ENCODE data around the gene ALX4.

The ALX4 gene

DNA sequence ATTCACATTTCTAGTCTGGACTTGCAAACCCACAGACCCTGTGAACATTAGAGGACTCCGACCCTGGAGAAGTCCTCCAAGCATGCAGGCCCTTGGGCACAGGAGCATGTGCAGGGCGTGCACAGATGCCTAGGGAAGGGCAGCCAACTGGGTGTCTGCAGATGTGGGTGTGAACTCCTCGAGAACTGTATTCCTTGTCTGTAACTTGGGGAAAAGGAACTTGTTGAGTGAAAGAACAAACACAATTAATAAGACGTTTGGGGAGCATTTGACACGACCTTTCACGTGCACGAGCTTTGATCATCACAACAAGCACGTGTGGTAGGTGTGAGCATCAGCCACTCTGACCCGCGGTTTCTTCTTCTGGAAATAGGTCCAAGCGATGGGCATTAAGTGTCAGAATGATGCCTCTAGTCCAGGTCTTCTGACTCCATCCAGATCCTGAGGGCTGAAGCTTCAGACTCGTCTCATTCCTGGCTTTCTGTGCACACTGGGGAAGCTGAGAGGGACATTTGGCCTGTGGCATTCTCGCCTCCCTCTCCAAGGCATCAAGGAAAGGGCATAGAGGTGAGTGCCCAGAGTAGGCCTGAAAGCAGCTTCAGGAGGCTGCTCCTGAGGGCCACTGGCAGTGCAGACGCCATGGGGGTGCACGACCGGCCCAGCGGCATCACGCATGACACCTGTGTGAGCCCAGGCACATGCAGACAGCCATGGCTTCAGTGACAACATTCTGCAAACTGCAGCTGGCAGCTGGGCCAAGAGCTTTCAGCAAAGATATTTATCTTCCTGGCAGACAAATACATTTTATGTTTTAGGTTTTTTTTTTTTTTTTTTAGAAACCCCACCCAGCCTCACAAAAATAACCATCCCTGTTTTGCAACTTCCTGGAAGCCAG is 32.5 kb downstream of the ALX4 start:
- DNase-seq (ENCODE audit: low read depth in 2 of 2): no peak
- no peak for TF ChIP-seq CTCF (IDR thresholded peaks at IDR 0.05; ENCODE audit: low read depth, low read length)
- no peak overlapping the region for H3K4me3 ChIP-seq (replicated peaks in 1 of 2; ENCODE audit: low read depth in 2 of 2, low read length in 2 of 2)

DNA sequence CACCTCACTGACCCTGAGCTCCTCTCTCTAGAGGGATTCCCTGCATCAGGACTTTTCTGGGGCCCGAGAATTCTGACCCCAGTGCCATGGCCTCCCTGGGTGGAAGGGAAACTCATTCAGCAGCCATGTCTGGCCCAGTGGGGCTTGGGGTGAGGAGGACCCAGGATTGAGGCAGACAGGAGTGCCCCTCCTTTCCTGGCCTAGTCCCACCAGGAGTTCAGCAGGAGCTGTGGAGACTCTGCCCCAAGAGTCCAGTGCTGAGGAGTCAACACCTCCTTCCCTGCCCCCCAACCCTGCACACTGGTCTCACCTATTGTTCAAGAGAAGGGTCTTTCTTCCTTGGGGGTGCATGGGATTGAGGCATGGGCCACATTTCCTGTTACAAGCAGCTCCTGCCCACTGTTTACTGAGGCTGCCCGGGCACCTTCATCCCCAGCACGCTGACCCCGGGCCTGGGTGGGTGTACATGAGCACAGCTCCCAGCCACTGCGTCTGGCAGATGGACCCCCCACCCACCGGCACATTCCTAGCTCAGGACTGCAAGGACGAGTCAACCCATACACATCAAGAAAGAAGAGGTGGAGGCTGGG is 33.9 kb downstream of the ALX4 start:
- no peak overlapping the region for H3K4me3 ChIP-seq (replicated peaks in 1 of 2; ENCODE audit: low read depth in 2 of 2, low read length in 2 of 2)
- no peak for TF ChIP-seq CTCF (IDR thresholded peaks at IDR 0.05; ENCODE audit: low read depth, low read length)
- no peak for DNase-seq (ENCODE audit: low read depth in 2 of 2)

DNA sequence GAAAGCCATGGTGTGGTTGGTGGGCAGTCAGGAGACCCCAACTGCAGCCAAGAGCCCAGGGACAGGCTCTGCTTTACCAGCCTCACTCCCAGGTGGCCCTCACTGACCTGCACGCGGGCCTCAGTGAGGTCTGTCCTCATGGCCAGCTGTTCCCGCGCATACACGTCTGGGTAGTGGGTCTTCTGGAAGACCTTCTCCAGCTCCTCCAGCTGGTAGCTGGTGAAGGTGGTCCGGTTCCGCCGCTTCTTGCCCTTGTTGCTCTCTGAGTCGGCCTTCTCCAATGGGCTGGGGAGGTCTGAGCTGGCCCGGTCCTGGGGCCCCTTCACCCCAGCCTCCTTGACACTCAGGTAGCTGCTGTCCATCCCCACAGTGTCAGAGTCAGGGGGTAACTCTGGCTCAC is 34.7 kb downstream of the ALX4 start:
- no peak for DNase-seq (ENCODE audit: low read depth in 2 of 2)
- no peak for TF ChIP-seq CTCF (IDR thresholded peaks at IDR 0.05; ENCODE audit: low read depth, low read length)
- H3K4me3 ChIP-seq (replicated peaks in 1 of 2; ENCODE audit: low read depth in 2 of 2, low read length in 2 of 2): no peak overlapping the region

DNA sequence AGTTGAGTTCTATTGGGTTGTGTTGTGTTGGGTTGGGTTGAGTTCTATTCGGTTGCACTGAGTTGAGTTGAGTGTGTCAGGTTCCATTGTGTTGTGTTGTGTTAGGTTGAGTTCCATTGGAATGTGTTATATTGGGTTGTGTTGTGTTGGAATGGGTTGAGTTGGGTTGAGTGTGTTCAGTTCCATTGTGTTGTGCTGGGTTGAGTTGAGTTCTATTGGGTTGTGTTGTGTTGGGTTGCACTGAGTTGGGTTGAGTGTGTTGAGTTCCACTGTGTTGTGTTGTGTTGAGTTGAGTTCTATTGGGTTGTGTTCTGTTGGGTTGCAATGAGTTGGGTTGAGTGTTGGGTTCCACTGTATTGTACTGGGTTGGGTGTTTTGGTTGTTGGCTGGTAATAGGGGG is 35.5 kb downstream of the ALX4 start:
- no peak for DNase-seq (ENCODE audit: low read depth in 2 of 2)
- no peak for TF ChIP-seq CTCF (IDR thresholded peaks at IDR 0.05; ENCODE audit: low read depth, low read length)
- H3K4me3 ChIP-seq (replicated peaks in 1 of 2; ENCODE audit: low read depth in 2 of 2, low read length in 2 of 2): no peak overlapping the region

DNA sequence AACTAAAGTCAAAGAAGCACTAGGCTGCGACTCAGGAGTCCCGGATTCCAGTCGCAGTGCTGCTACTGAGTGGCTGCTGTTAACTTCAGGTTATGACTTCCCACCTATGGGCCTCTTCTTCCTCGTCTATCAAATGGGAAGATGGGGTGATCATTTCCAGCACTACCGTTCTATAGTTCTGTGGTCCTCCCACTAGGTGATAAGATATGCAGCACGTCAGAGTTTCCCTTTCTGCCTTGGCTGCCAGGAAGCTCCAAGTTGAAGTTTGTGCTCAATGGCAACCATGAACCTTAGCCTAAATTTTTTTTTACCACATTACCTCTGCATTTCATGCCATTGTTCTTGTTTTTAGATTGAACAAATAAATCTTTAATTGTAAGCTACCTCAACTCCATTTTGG is 38.7 kb downstream of the ALX4 start:
- no peak for TF ChIP-seq CTCF (IDR thresholded peaks at IDR 0.05; ENCODE audit: low read depth, low read length)
- no peak for DNase-seq (ENCODE audit: low read depth in 2 of 2)
- no peak overlapping the region for H3K4me3 ChIP-seq (replicated peaks in 1 of 2; ENCODE audit: low read depth in 2 of 2, low read length in 2 of 2)

DNA sequence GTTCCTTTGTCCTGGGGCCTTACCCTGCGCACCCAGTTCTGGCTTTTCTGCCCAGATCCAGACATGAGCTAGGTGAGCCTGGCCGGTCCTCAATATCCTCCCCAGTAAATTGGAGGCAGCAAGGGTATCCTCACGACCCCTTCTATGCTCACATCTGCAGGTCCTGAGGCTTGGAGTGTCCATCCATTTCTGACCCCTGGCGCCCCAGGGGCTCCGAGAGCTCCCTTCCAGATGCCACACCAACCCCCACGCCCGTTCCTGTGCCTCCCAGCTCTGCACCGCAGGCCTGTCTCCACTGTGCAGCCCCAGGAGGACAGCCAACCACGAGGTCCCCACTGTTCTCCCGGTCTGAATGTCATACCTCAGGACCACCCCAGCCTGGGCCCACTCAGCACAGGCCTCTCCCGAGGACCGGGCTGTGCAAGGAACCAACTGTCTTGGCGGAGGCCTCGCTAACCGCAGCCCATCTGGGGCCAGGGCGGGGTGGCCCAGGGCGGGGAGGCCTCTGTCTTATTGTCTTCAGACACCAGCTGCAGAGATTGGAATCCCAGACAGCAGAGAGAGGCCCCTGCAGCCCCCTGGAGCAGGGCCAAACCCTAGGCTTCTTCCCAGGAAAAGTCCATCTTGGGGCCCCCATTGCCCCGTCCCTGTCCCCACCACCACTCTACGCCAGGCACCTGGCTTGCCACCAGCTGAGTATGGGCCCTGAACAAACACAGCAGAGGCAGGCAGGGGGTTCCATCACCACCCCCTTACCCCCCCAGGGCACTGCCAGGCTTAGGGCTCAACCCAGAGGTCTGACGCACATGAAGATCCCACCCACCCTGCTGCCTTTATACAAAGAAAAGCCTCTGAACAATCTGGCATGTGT is 39.3 kb downstream of the ALX4 start:
- no peak for TF ChIP-seq CTCF (IDR thresholded peaks at IDR 0.05; ENCODE audit: low read depth, low read length)
- no peak overlapping the region for H3K4me3 ChIP-seq (replicated peaks in 1 of 2; ENCODE audit: low read depth in 2 of 2, low read length in 2 of 2)
- peak in 1 of 2 donors; percentile 16 for DNase-seq (ENCODE audit: low read depth in 2 of 2)
